Activated CD4-positive, alpha-beta memory T cell treated with anti-CD3 and anti-CD28 coated beads for 36 hours (primary cell): ENCODE data around the gene STAT5B. TPM values are rescaled to one million over a fixed set of nuclear protein-coding genes. Genes with fewer than 3 reads are reported as not detected.

Experiments used
- CTCF ChIA-PET: fragments of 350-600 bp; sonication (Branson Sonifier 250); formaldehyde crosslinking; loops from one replicate; lab custom pipeline; 2021; ENCODE audit warnings: antibody characterized with exemption, inconsistent platforms; lab: Charles Lee
- POLR2A ChIA-PET: fragments of 350-600 bp; sonication (Branson Sonifier 250); formaldehyde crosslinking; loops from one replicate; lab custom pipeline; 2021; ENCODE audit warnings: antibody characterized with exemption; lab: Charles Lee
- DNase-seq: peaks from one replicate; pipeline ENCODE4 v3.0.0-alpha.2; 2020
- H3K27ac Mint-ChIP-seq: one replicate; pipeline ENCODE4 v1.8.0; 2021; ENCODE audit warnings: mixed read lengths
- H3K27me3 Mint-ChIP-seq: one replicate; pipeline ENCODE4 v1.8.0; 2021; ENCODE audit warnings: mixed read lengths
- H3K36me3 Mint-ChIP-seq: one replicate; pipeline ENCODE4 v1.8.0; 2021; ENCODE audit warnings: mixed read lengths
- H3K4me1 Mint-ChIP-seq: one replicate; pipeline ENCODE4 v1.8.0; 2021; ENCODE audit warnings: low read depth, mixed read lengths
- H3K4me3 Mint-ChIP-seq: one replicate; pipeline ENCODE4 v1.8.0; 2021; ENCODE audit warnings: mild to moderate bottlenecking, mixed read lengths
- H3K9me3 Mint-ChIP-seq: one replicate; pipeline ENCODE4 v1.8.0; 2021; ENCODE audit warnings: mixed read lengths
- intact Hi-C: fragments of 100-400 bp; cut with micrococcal nuclease; formaldehyde crosslinking; loops from one replicate; pipeline ENCODE4 v1.15.1; 2023
- total RNA-seq, 2 experiments: library from RNA; stranded (reverse); gene quantifications; one replicate each; pipeline ENCODE4 v1.2.3, GENCODE V29; 2021

Gene STAT5B
- total RNA-seq, 2 experiments from 2014 or later = 192 to 195 TPM

- Mint-ChIP-seq H3K4me1 (peaks cover 44% of the 10 kb centered on the region), H3K27me3 (no peaks in the 10 kb centered on the region), H3K9me3 (no peaks in the 10 kb centered on the region), H3K36me3 (peaks cover 6% of the 10 kb centered on the region), H3K27ac (no peak overlapping the region), H3K4me3 (no peak overlapping the region)
- POLR2A ChIA-PET = no interaction called here
- intact Hi-C loops = loop anchor here (10.0 kb wide), 1 partner anchor 391 kb away; the partner anchor contains the start of gene PLEKHH3
- no peak for DNase-seq
- CTCF ChIA-PET = interaction anchor here (0.7 to 7.9 kb wide), 2 partner anchors 20 to 61 kb away, joined by 3 to 87 read pairs; no protein-coding TSS in a partner anchor
Measured at GRCh38 chr17:42284024-42284369, 7.8 kb upstream of the STAT5B start.

GRCh38 chr17:42283241-42284023 is 7.2 kb upstream of the STAT5B start:
- POLR2A ChIA-PET = no interaction called here
- H3K36me3 Mint-ChIP-seq = peaks cover 6% of the 10 kb centered on the region
- H3K27me3 Mint-ChIP-seq = no peaks in the 10 kb centered on the region
- peak overlapping the region; percentile 44 for H3K27ac Mint-ChIP-seq
- DNase-seq = no peak
- CTCF ChIA-PET = interaction anchor here (1.0 to 1.8 kb wide), 2 partner anchors 10 to 61 kb away, joined by 3 to 5 read pairs; no protein-coding TSS in a partner anchor
- H3K4me1 Mint-ChIP-seq = peaks cover 44% of the 10 kb centered on the region
- no peaks in the 10 kb centered on the region for H3K9me3 Mint-ChIP-seq
- intact Hi-C loops = loop anchor here (10.0 kb wide), 1 partner anchor 391 kb away; the partner anchor contains the start of gene PLEKHH3
- H3K4me3 Mint-ChIP-seq = no peak overlapping the region

- no peak for DNase-seq
- peak overlapping the region; percentile 44 for H3K27ac Mint-ChIP-seq
- H3K36me3 Mint-ChIP-seq = peaks cover 3% of the 10 kb centered on the region
- no peak overlapping the region for H3K4me3 Mint-ChIP-seq
- peaks cover 47% of the 10 kb centered on the region for H3K4me1 Mint-ChIP-seq
- intact Hi-C loops = loop anchor here (10.0 kb wide), 1 partner anchor 392 kb away; the partner anchor contains the start of gene PLEKHH3
- H3K27me3 Mint-ChIP-seq = no peaks in the 10 kb centered on the region
- CTCF ChIA-PET = interaction anchor here (0.7 to 1.8 kb wide), 4 partner anchors 9 to 106 kb away, joined by 3 to 5 read pairs (median 3); partner anchors contain the start of genes KCNH4 and STAT3
- no peaks in the 10 kb centered on the region for H3K9me3 Mint-ChIP-seq
- POLR2A ChIA-PET = no interaction called here
Measured at GRCh38 chr17:42282478-42283080, 6.4 kb upstream of the STAT5B start.

GRCh38 chr17:42281571-42282096 is 5.4 kb upstream of the STAT5B start:
- intact Hi-C loops = loop anchor here (10.0 kb wide), 1 partner anchor 393 kb away; the partner anchor contains the start of gene PLEKHH3
- H3K27me3 Mint-ChIP-seq = no peaks in the 10 kb centered on the region
- peak overlapping the region; percentile 28 for H3K27ac Mint-ChIP-seq
- CTCF ChIA-PET = interaction anchor here (0.7 to 1.8 kb wide), 3 partner anchors 59 to 107 kb away, joined by 3 to 5 read pairs (median 3); partner anchors contain the start of genes KCNH4 and STAT3
- no peak for DNase-seq
- H3K36me3 Mint-ChIP-seq = peaks cover 2% of the 10 kb centered on the region
- peaks cover 49% of the 10 kb centered on the region for H3K4me1 Mint-ChIP-seq
- H3K9me3 Mint-ChIP-seq = no peaks in the 10 kb centered on the region
- POLR2A ChIA-PET = no interaction called here
- H3K4me3 Mint-ChIP-seq = no peak overlapping the region

- Mint-ChIP-seq H3K4me1 (peaks cover 39% of the 10 kb centered on the region), H3K36me3 (peaks cover 6% of the 10 kb centered on the region), H3K4me3 (no peak overlapping the region), H3K27ac (no peak overlapping the region), H3K9me3 (no peaks in the 10 kb centered on the region), H3K27me3 (no peaks in the 10 kb centered on the region)
- CTCF ChIA-PET = interaction anchor here (2.1 kb wide), 1 partner anchor 58 kb away, joined by 12 read pairs; no protein-coding TSS in a partner anchor
- no peak for DNase-seq
- POLR2A ChIA-PET = interaction anchor here (0.8 to 3.8 kb wide), 2 partner anchors 9 to 10 kb away, joined by 3 to 42 read pairs; partner anchors contain the start of gene STAT5A
- intact Hi-C loops = loop anchor here (10.0 kb wide), 1 partner anchor 395 kb away; the partner anchor contains the start of gene PLEKHH3
Measured at GRCh38 chr17:42279776-42280630, 3.8 kb upstream of the STAT5B start.

- POLR2A ChIA-PET = interaction anchor here (0.6 to 13.7 kb wide), 5 partner anchors 9 to 598 kb away, joined by 3 to 271 read pairs (median 5); partner anchors contain the start of genes GHDC and STAT5A
- CTCF ChIA-PET = interaction anchor here (0.6 to 1.9 kb wide), 8 partner anchors 10 to 301 kb away, joined by 3 to 9 read pairs (median 4); partner anchors contain the start of gene STAT5A
- H3K36me3 Mint-ChIP-seq = peaks cover 24% of the 10 kb centered on the region
- H3K27ac Mint-ChIP-seq = peak overlapping the region; percentile 83
- intact Hi-C loops = loop anchor here (1.0 kb wide), 1 partner anchor 10 kb away; no protein-coding TSS in a partner anchor
- H3K9me3 Mint-ChIP-seq = no peaks in the 10 kb centered on the region
- DNase-seq = no peak
- H3K4me1 Mint-ChIP-seq = peaks cover 29% of the 10 kb centered on the region
- H3K27me3 Mint-ChIP-seq = no peaks in the 10 kb centered on the region
- peak overlapping the region; percentile 75 for H3K4me3 Mint-ChIP-seq
Measured at GRCh38 chr17:42277342-42277712, 1.1 kb upstream of the STAT5B start.

GRCh38 chr17:42276609-42277341 is 584 bp upstream of the STAT5B start:
- Mint-ChIP-seq H3K4me1 (peaks cover 31% of the 10 kb centered on the region), H3K36me3 (peaks cover 24% of the 10 kb centered on the region), H3K27ac (peak overlapping the region; percentile 83), H3K4me3 (peak overlapping the region; percentile 75), H3K9me3 (no peaks in the 10 kb centered on the region), H3K27me3 (no peaks in the 10 kb centered on the region)
- ChIA-PET POLR2A (interaction anchor here (0.6 to 13.7 kb wide), 6 partner anchors 8 to 598 kb away, joined by 3 to 271 read pairs (median 4); partner anchors contain the start of genes GHDC and STAT5A), CTCF (interaction anchor here (0.6 to 4.0 kb wide), 11 partner anchors 11 to 439 kb away, joined by 3 to 36 read pairs (median 4); partner anchors contain the start of gene STAT5A)
- DNase-seq = peak; percentile 66
- intact Hi-C loops = loop anchor here (1.0 kb wide), 1 partner anchor 11 kb away; no protein-coding TSS in a partner anchor

GRCh38 chr17:42275527-42276358 is 448 bp downstream of the STAT5B start:
- no peaks in the 10 kb centered on the region for H3K27me3 Mint-ChIP-seq
- ChIA-PET POLR2A (interaction anchor here (0.8 to 13.7 kb wide), 6 partner anchors 13 to 113 kb away, joined by 3 to 271 read pairs (median 6); partner anchors contain the start of genes STAT3 and STAT5A), CTCF (interaction anchor here (0.6 to 4.0 kb wide), 5 partner anchors 11 to 440 kb away, joined by 3 to 36 read pairs (median 4); no protein-coding TSS in a partner anchor)
- peak; percentile 39 for DNase-seq
- intact Hi-C loops = no loop called here
- H3K36me3 Mint-ChIP-seq = peaks cover 26% of the 10 kb centered on the region
- peaks cover 40% of the 10 kb centered on the region for H3K4me1 Mint-ChIP-seq
- no peaks in the 10 kb centered on the region for H3K9me3 Mint-ChIP-seq
- peak overlapping the region; percentile 97 for H3K27ac Mint-ChIP-seq
- H3K4me3 Mint-ChIP-seq = peak overlapping the region; percentile 93

- Mint-ChIP-seq H3K4me3 (peak overlapping the region; percentile 93), H3K27me3 (no peaks in the 10 kb centered on the region), H3K9me3 (no peaks in the 10 kb centered on the region), H3K36me3 (peaks cover 31% of the 10 kb centered on the region), H3K4me1 (peaks cover 46% of the 10 kb centered on the region), H3K27ac (peak overlapping the region; percentile 97)
- intact Hi-C loops = loop anchor here (5.0 kb wide), 1 partner anchor 112 kb away; the partner anchor contains the start of gene STAT3
- DNase-seq = no peak
- ChIA-PET CTCF (interaction anchor here (0.8 to 4.0 kb wide), 6 partner anchors 12 to 52 kb away, joined by 3 to 36 read pairs (median 3); no protein-coding TSS in a partner anchor), POLR2A (interaction anchor here (0.7 to 13.7 kb wide), 8 partner anchors 14 to 114 kb away, joined by 3 to 271 read pairs (median 6); partner anchors contain the start of genes STAT3 and STAT5A)
Measured at GRCh38 chr17:42274812-42275526, 1.2 kb downstream of the STAT5B start.
